GM19328 (cell line): ENCODE measurements around the gene PRPF19.

Experiments used
- ATAC-seq: cut with Tn5 transposase; IDR thresholded peaks from one replicate; pipeline ENCODE4 v1.9.1; 2021; ENCODE audit warnings: mild to moderate bottlenecking, moderate library complexity; ENCODE audit not compliant: unreplicated experiment

The PRPF19 gene

GRCh38 chr11:60845338-60845737 lies 61.0 kb downstream of the PRPF19 start:
- ATAC-seq: no peak

DNA sequence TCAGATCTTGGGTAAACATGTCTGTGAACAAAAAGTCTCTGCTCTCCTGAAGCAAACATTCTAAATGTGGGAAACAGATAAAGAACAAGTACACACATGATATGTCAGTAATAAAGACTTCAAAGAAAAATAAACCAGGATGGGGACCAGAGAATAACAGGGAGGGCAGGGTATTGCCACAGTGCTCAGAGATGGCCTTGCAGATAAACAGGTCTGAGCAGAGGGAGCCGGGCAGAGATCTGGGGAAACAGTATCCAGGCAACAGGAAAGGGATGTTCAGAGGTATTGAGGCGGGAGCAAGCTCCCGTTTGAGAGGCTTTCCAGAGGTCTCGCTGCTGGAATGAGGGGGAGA lies 61.5 kb downstream of the PRPF19 start:
- ATAC-seq: no peak

GRCh38 chr11:60844045-60844869 lies 62.1 kb downstream of the PRPF19 start:
- ATAC-seq: no peak

DNA sequence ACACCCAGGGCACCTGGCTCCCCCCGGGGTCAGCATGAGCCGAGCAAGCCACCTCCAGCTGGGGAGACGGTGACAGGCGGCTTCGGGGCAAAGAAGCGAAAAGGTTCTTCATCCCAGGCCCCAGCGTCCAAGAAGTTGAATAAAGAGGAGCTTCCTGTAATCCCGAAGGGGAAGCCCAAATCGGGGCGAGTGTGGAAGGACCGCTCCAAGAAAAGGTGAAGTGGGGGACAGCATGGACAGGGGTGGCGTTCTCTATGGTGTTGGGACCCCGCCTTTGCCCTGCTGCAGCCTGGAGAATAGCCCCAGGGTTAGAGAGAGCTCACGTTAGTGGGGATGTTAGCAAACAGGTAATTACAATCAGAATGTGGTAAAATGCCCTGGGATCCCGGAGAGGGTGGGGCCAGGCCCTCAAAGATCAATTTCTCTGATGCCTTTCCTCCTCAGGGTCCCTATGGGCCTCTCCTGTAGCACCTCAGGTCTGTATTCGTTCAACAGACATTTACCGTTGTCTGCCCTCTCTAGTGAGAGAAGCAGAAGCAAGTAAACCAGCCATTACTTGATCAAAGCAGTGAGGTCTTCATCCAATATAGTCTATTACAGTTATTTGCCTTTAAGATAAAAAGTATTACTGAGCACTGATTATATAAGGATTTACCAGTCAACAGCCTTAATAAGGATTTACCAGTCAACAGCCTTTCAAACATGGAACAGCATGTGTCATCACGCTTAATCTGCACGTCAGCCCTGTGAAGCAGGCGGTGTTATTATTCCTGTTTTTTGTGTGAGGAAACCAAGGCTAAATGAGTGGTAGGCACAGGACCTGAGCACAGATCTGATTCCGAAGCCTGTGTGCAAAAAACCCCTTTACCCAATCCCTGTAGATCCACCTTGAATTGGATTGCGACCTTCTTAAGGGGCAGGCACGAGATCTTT lies 63.5 kb downstream of the PRPF19 start:
- ATAC-seq: peak; percentile 1

DNA sequence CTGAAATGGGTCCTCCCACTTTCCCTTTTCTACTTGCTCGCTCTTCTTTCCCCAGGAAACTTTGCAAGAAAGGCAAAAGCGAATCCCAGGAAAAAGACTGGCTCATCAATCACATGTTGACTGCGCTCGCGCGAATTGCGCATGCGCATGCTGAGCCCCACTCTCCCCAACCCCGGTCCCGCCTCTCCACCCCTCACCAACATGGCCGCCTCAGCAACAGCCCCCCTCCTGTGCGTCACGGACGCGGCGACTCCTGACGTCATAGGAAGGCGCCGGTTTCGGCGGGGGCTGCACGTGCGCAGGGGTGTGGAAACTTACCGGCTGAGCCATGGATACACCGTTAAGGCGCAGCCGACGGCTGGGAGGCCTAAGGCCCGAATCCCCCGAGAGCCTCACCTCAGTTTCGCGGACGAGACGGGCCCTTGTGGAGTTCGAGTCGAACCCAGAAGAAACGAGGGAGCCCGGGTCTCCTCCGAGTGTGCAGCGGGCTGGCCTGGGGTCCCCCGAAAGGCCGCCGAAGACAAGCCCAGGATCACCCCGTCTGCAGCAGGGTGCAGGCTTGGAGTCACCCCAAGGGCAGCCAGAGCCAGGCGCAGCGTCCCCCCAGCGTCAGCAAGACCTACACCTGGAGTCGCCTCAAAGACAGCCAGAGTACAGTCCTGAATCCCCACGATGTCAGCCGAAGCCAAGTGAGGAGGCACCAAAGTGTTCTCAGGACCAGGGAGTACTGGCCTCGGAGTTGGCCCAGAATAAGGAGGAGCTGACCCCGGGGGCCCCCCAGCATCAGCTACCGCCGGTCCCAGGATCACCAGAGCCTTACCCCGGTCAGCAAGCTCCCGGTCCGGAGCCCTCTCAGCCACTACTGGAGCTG lies 64.4 kb downstream of the PRPF19 start, which contains the start of gene CCDC86:
TSS of gene CCDC86 (plus strand) at position 317 of the 871 bp plus-strand sequence. CDS start at position 329, 12 bp downstream.
- ATAC-seq: peak; percentile 86
